Islet of Langerhans (tissue), 1 donor: ENCODE data around the gene ITIH5.
A peak's percentile ranks its signal among the peaks of the same experiment; 100 is the strongest.

Source experiments
- FAIRE-seq: peaks from one replicate; lab custom pipeline; 2011; peaks lifted over from hg19 to GRCh38; lab: Jason Lieb, UNC

ITIH5 gene

GRCh38 chr10:7547206-7547605 lies 119.6 kb downstream of the ITIH5 start:
- no peak for FAIRE-seq

- FAIRE-seq: no peak
Measured at GRCh38 chr10:7546385-7546967, 120.3 kb downstream of the ITIH5 start.

- FAIRE-seq: no peak
Measured at GRCh38 chr10:7545792-7546191, 121.0 kb downstream of the ITIH5 start.

DNA sequence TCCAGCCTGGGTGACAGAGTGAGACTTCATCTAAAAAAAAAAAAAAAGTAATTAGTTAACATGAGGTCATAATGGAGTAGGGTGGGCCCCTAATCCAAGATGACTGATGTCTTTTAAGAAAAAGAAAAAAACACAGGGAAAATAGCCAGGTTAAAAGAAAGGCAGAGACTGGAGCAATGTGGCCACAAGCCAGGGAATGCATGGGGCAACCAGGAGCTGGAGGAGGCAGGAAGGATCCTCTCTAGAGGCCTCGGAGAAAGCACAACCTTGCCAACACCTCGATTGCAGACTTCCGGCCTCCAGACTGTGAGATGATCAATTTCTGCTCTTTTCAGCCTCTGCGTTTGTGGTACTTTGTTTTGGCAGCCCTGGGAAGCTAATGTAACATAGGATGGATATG lies 121.5 kb downstream of the ITIH5 start:
- no peak for FAIRE-seq

- no peak for FAIRE-seq
Measured at GRCh38 chr10:7544203-7544602, 122.6 kb downstream of the ITIH5 start.

GRCh38 chr10:7542189-7542914 lies 124.4 kb downstream of the ITIH5 start:
- FAIRE-seq: no peak

DNA sequence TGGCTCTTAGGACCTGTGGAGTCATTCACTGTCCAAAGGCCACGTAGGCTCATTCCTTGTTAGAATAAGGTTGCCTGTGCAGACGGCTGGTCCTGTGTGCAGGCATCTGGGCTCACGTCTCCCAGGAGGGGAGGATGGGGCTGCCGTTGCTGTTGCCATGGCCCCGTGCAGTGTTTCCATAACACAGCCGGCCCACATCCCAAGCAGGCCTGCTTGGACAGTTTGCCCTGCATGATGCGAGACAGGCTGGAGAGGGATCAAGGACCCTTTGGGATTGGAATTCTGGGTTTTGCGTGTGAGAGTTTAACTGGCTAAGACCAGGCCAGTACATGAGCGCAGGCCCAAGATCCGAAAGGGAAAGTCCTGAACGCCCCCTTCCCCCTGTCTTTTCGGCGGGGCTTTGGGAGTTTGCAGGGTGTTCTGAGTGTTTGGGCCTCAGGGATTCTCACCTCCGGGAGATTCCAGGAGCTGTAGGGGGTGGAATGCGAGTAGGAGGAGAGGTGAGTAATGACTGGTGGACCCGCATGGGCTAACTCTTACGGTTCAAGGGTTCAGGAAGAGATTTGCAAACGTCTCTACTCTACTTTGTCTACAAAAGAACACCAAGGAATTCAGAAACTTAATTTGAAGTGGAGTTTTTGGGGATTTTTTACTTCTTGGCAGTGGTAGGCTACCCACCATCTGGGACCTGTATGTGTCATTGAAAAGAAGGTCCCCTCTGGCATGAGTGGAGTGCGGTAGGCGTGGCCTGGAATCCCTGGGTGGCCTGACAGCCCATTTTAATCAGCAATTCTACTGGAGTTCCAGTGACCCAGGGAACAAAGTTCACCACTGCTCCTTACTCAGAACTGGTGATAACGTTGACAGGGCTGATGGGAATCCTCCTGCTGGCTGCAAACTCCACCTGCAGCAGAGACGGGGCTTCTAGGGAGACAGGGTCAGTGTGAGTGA lies 125.4 kb downstream of the ITIH5 start:
- FAIRE-seq: no peak

DNA sequence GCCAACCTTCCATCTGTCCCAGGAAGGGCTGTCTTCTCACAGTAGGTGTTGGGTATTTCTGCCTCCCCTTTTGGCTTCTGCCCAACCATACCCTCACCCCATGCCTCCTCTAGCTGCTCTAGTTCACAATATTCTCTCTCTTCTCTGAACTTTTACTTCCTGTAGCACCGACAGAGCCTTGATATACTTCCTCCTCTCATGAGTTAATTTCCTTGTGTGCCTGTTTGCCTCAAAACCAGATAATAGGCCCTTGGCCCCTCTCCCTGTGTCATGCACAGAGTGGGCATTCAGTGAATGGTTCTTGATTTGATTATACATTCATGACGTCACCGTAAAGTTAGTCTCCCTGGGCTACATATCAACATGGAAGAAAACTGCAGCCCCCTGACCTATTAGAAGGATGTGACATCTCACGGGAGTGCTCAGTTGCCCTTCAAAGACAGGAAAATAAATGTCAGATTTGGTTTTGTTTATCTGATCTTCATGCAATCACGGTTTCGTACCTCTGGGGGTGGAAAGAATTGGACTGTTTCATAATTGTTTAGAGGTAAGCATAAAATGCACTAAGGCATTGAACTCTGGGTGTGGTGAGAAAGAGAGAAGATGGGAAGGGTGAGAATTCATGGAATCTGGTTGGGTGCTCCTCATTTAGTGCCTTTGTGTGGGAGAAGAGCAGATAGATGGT lies 127.7 kb downstream of the ITIH5 start:
- FAIRE-seq: no peak

- FAIRE-seq: no peak
Measured at GRCh38 chr10:7537126-7537525, 129.6 kb downstream of the ITIH5 start.

- FAIRE-seq: no peak
Measured at GRCh38 chr10:7534480-7534852, 132.3 kb downstream of the ITIH5 start.

- FAIRE-seq: no peak
Measured at GRCh38 chr10:7533657-7534479, 132.9 kb downstream of the ITIH5 start.

DNA sequence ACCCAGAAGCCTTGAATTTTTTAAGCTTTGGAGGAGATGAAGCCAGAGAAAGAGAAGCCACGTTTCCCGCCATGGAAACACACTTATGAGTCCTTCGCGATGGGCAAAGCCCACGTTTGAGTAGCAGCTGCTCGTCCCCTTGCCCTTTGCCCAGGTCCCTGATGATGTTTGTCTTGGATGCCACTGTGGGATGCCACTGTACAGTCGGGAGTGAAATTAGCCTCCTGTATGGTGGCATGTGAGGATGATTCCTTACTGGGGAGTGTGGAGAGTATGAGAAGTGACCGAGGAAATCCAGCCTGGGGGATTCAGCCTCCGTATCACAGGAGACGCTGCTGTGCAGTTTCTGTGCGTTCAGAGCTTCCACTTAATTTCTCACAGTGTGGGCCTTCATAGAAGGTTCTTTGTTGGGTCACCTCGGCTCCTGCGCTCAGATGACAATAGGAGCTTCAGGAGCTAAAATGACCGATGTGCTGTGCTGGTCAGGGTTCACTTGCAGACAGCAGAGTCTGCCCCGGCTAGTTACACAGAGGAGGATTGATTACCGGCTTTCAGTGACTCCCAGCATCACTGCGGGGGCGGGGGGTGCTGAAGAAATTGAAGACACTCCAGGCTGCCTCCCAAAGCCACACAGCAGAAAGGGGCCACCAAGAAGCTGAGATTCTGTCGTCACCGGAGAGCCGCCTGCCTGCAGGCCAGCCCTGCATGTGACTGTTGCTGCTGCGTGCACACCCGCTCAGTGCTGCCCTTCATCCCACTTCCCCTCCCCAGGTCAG lies 133.9 kb downstream of the ITIH5 start:
- FAIRE-seq: no peak

- FAIRE-seq: no peak
Measured at GRCh38 chr10:7529638-7530037, 137.1 kb downstream of the ITIH5 start.

DNA sequence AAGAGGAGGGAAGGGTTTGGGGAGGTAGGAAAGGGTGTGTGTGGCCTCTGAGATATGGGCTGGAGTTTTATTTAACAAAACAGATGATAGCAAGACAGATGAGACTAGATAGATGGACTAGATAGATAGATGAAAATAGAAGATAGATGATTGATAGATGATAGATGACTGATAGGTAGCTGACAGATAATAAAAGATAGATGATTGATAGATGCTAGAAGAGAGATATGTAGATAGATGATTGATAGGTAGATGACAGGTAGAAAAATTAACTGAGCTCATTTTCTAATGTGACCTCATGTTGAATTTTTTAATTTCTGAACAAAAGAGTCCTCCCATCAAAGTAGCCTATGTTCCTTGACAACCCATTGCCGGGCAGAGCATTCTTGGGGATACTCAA lies 139.3 kb downstream of the ITIH5 start:
- FAIRE-seq: no peak

DNA sequence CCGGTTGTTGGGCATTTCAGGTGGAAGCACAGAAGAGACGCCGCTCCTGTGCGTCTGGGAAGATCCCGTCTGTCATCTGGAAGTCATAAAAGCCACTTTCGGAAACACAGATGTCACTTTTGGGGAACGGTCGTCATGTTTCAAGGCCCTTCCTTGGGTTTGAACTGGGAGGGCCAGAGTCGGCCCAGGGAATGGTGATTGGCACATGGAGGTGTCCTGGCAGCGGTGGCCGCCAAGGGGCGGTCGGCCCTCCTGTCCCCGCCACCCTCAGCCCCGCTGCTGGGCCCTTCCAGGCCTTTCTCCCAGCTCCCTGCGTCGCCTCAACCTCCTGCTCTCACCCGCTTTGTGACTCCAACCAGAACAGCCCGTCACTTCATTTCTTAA lies 140.8 kb downstream of the ITIH5 start:
- FAIRE-seq: no peak

- FAIRE-seq: peak; percentile 99
Measured at GRCh38 chr10:7525314-7526016, 141.3 kb downstream of the ITIH5 start.

- FAIRE-seq: no peak
Measured at GRCh38 chr10:7523656-7524055, 143.1 kb downstream of the ITIH5 start.

DNA sequence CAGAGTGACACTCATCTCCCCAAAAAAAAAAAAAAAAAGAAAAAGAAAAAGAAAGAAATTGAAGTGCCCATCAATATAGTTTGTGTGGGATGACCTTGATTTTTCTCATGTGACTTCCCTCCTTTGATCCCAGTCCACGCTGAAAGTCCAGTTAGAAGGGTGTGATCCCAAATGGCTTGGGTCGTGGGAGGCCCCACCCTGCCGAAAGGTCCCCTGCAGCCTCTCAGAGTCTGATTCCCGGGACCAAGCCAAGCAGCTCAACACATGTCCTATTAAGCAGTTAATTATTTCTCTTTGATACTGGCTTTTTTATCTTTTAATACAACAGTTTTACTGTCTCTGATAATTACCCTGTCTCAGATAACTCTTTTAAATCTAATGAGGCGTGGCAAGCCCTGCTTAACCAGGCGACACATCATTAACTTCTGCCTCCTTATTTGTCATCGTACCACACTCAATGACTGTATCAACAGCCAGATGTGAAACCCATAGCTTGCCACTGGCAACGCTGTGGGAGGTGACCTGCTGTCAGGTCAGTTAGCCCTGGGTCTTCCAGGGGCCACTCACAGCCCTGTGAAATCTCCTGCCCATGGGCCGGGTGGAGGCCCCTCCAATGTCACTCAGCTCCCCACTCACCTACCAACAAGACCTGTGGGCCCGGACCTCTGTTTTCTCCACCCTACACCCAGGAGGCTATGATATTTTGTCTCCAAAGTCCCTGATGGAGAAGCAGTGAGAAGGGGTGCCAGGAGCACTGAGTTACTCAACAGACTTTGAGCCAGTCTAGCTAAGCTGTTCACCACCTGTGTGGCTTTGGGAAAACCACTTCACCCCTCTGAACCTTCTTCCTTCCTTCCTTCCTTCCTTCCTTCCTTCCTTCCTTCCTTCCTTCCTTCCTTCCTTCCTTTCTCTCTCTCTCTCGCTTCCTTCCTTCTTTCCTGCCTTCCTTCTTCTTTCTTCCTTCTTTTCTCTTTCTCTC lies 146.0 kb downstream of the ITIH5 start:
- peak; percentile 70 for FAIRE-seq

DNA sequence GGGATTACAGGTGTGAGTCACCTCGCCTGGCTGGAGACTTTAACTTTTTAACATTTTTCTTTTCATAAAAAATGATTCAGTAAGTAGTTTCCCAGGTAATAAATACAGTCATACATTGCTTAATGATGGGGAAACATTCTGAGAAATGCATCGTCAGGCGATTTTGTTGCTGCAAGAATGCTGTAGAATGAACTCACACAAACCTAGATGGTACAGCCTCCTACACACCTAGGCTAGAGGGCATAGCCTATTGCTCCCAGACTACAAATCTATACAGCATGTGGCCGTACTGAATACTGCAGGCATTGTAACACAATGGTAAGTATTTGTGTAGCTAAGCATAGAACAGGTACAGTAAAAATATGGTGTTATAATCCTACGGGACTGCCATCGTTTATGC lies 147.4 kb downstream of the ITIH5 start:
- FAIRE-seq: no peak
